22Rv1 (cell line): ENCODE data around the gene PABPN1.

Experiments
- ZFX ChIP-seq: fragments of 450-650 bp; IDR thresholded peaks from 2 replicates; pipeline ENCODE4 v1.6.1; 2017; ENCODE audit warnings: antibody characterized with exemption, borderline replicate concordance
- TF ChIP-seq, protein P1 (sequence below): fragments of 450-650 bp; IDR thresholded peaks from 2 replicates; pipeline ENCODE4 v1.5.1; 2017; ENCODE audit warnings: mild to moderate bottlenecking

DNA sequence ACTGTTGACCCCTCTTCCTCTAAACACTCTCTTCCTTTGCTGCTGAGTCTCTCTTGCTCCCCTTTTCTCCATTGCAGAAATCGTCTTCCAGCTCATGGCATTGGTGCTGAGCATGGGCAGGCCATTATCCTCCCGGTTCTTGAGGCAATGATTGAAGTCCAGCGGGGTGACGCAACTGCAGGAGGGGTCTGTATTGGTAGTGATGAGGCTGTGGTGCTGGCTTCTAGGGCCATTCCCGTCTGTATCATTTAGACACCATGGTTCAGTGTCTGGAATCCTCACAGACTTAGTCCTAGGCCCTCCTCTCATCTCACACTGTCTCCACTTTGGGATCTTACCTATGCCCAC is 32.1 kb downstream of the PABPN1 start:
- TF ChIP-seq, protein P1, sequence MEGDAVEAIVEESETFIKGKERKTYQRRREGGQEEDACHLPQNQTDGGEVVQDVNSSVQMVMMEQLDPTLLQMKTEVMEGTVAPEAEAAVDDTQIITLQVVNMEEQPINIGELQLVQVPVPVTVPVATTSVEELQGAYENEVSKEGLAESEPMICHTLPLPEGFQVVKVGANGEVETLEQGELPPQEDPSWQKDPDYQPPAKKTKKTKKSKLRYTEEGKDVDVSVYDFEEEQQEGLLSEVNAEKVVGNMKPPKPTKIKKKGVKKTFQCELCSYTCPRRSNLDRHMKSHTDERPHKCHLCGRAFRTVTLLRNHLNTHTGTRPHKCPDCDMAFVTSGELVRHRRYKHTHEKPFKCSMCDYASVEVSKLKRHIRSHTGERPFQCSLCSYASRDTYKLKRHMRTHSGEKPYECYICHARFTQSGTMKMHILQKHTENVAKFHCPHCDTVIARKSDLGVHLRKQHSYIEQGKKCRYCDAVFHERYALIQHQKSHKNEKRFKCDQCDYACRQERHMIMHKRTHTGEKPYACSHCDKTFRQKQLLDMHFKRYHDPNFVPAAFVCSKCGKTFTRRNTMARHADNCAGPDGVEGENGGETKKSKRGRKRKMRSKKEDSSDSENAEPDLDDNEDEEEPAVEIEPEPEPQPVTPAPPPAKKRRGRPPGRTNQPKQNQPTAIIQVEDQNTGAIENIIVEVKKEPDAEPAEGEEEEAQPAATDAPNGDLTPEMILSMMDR: no peak
- TF ChIP-seq ZFX: no peak
